LNCAP (cell line): ENCODE measurements around the gene PSMD1.

Source experiments
- TF ChIP-seq, protein P1 (sequence below): fragments of 450-650 bp; IDR thresholded peaks from 2 replicates; pipeline ENCODE4 v1.5.1; 2017; ENCODE audit warnings: mild to moderate bottlenecking

PSMD1 gene

DNA sequence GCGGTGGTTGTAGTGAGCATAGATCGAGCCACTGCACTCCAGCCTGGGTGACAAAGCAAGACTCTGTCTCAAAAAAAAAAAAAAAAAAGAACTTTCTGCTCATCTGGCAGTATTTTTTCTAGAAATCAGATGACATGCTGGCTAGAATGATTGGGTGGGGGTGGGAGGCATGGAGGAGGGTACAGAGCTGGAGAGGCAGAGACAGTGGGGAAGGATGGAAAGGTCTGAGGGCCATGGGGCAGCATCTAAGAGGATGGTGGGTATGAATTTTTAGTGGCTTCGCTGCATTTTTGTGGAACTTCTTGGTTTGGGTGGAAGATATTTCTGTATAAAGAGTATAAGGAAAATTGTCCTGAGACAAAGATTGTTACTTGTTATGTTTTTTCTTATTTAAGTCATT, 165.1 kb downstream of the PSMD1 start:
- TF ChIP-seq, protein P1, sequence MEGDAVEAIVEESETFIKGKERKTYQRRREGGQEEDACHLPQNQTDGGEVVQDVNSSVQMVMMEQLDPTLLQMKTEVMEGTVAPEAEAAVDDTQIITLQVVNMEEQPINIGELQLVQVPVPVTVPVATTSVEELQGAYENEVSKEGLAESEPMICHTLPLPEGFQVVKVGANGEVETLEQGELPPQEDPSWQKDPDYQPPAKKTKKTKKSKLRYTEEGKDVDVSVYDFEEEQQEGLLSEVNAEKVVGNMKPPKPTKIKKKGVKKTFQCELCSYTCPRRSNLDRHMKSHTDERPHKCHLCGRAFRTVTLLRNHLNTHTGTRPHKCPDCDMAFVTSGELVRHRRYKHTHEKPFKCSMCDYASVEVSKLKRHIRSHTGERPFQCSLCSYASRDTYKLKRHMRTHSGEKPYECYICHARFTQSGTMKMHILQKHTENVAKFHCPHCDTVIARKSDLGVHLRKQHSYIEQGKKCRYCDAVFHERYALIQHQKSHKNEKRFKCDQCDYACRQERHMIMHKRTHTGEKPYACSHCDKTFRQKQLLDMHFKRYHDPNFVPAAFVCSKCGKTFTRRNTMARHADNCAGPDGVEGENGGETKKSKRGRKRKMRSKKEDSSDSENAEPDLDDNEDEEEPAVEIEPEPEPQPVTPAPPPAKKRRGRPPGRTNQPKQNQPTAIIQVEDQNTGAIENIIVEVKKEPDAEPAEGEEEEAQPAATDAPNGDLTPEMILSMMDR, result no peak
